Activated naive CD4-positive, alpha-beta T cell treated with anti-CD3 and anti-CD28 coated beads, Interleukin-2, amount 50 U/mL, for 16 hours (primary cell): Measurements from ENCODE around the gene TPPP.
A peak's percentile ranks its signal among the peaks of the same experiment; 100 is the strongest.
"Not testable (repeated sequence)": the region's sequence is repeated elsewhere in the genome, so short reads cannot be mapped to it uniquely, and the experiment has no call there.

Source experiments
- DNase-seq: peaks from one replicate; pipeline ENCODE4 v3.0.0-alpha.2; 2020

Gene TPPP

GRCh38 chr5:692529-693041, 567 bp downstream of the TPPP start:
- DNase-seq = not testable (repeated sequence)

DNA sequence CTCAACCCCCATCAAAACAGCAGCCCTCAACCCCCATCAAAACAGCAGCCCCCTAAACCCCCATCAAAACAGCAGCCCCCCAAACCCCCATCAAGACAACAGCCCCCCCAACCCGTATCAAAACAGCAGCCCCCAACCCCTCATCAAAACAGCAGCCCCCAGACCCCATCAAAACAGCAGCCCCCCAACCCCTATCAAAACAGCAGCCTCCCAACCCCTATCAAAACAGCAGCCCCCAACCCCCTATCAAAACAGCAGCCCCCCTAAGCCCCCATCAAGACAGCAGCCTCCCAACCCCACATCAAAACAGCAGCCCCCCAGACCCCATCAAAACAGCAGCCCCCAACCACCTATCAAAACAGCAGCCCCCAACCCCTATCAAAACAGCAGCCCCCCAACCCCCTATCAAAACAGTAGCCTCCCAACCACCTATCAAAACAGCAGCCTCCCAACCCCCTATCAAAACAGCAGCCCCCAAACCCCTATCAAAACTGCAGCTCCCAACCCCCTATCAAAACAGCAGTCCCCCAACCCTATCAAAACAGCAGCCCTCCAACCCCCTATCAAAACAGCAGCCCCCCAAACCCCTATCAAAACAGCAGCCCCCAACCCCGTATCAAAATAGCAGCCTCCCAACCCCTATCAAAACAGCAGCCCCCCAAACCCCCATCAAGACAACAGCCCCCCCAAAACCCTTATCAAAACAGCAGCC, 1.2 kb downstream of the TPPP start:
- no peak for DNase-seq

- not testable (repeated sequence) for DNase-seq
Observed at GRCh38 chr5:691049-691448, 2.1 kb downstream of the TPPP start.

DNA sequence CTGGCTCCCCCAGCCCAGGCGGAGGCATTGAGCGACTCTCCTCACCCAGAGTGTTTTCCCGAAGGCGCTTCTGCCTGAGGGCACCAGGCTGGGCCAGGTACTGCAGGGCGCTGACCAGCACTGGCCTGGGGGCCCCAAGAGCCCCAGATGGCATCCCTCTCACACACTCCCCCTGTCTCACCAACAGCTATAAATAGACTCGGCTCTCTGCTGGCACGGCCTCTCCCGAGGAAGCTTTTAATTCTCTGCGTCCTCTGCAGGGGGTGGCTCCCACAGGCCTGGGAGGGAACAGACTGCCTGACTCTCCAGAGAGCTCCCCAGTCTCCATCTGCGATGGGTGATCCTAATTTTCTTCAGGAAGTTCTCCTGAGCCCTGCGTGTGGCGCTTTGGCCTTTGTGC, 2.9 kb downstream of the TPPP start:
- not testable (repeated sequence) for DNase-seq

- DNase-seq = peak; percentile 16
Observed at GRCh38 chr5:688348-689010, 4.7 kb downstream of the TPPP start.

DNA sequence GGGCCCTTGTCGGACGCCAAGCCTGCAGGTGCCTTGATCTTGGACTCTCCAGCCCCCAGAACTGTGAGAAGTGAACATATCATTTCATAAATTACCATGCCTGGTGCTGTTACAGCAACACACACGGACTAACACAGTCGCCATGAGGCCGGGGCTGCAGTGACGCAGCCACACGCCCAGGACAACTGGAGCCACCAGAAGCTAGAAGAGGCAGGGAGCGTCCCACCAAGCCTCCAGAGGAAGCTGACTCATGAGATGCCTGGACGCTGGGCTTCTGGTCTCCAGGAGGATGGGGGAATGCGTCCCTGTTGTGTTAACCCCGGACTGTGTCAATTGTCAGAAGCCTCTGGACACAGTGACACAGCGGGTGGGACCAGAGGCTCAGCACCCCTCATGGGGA, 6.2 kb downstream of the TPPP start:
- DNase-seq = peak; percentile 7

DNA sequence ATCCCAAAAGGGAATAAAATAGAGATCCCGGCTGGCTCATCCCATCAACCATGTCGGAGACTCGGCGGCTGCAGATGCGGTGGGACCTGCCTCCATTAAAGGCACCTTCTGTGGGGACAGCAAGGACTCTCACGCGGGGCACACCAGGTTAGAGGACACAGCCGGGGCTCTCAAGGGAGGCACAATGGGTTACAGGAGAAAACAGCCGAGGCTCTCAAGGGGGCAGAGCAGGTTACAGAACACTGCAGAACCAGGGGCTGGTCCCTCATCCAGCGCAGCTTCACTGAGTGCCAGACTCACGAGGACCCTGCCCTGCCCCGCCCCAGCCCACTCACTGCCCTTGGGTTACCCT, 7.0 kb downstream of the TPPP start:
- DNase-seq = peak; percentile 8

- DNase-seq = peak; percentile 4
Observed at GRCh38 chr5:685262-686171, 7.6 kb downstream of the TPPP start.

DNA sequence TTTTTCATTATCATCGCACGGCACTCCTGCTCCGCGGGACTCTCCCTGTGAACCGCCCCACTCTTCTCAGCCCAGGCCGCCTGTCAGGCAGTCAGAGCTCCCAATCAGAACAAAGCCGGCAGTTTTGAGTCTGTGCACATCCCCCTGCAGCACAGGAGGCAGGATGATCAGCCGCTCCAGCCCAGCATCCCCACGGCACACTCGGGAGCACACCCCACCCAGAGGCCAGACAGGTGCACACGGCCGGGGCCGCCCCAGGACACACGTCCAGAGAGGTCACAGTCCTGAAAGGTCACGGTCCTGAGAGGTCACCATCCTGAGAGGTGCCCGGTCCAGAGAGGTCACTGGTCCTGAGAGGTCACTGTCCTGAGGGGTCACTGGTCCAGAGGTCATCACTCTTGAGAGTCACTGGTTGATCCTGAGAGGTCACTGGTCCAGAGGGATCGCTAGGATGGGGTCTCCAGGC, 8.4 kb downstream of the TPPP start:
- peak; percentile 6 for DNase-seq

- peak; percentile 9 for DNase-seq
Observed at GRCh38 chr5:683551-684481, 9.3 kb downstream of the TPPP start.

DNA sequence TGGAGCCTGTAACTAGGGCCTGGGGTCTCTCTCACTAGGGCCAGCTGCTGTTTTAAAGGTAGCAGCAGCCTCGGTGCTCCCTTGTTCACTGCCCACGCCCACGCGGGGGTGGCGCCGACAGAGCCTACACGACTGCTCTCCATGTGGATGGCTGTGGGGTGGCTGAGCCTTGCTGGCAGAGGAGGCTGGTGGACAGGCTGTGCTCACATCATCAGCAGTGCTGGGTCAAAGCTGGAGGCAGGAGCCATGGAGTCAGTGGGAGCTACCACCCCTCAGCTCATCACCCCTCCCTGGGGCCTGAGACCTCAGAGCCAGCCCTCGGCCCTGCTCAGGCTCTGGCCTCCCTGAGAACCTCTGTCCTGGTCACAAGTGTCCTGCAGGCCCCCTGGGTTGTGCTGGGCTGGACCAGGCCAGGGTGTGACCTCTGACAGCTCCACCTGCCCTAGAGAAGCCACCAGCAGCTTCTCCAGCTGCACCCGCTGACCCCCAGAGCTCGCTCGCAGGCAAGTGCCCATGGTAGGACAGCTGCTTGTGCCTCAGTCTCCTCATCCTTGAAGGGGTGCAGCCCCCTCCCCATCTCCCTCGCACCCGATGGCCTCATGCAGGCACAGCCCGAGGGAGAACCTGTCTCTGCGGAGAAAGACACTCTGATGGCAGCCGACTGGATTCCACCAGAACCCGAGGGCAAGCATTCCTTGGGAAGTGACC, 10.3 kb downstream of the TPPP start:
- peak; percentile 7 for DNase-seq

DNA sequence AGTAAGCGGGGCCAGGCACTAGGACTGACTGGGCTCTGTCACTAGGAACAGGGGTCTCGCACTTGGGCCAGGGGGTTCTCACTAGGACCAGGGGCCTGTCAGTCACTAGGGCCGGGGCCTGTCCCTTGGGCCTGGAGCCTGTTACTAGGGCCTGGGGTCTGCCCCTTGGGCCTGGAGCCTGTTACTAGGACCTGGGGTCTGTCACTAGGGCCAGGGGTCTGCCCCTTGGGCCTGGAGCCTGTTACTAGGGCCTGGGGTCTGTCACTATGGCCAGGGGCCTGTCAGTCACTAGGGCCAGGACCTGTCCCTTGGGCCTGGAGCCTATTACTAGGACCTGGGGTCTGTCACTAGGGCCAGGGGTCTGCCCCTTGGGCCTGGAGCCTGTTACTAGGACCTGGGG, 10.9 kb downstream of the TPPP start:
- DNase-seq = not testable (repeated sequence)

DNA sequence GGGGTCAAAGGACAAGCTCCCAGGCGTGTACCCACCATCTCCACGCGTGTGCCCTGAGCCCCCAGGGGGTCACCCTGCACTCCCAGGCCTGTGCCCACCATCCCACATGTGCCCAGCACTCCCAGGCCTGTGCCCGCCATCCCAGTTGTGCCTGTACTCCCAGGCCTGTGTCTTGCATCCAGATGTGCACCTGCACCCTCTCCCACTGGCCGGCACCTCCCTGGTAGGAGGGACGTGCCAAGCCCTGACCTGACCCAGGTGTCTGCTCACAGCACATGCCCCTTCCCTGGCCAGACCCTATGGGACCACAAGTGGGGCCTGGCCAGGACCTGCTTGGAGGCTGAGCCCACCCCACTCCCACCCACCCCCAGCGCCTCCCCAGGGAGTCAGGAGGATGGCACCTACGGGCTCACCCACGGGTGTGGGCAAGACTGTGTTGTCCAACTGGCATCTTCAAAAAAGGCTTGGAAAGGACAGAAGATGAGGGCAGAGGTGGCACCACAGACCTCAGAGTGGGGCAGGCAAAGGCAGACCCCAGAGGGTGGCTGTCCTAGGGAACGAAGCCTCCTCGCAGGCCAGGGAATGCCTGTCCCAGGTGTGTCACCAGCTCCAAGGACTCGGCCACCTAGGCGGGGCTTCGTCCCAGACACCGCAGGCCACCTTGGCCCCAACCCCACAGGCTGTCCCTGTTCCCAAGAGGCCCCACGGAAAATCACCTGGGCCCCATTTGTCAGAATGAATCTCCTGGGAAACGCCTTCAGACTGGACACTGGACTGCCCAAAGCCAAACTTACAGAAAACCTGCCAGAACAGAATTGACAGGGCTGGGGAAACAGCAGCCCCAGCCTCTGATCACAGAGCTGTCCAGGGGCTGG, 11.6 kb downstream of the TPPP start:
- peak; percentile 6 for DNase-seq

DNA sequence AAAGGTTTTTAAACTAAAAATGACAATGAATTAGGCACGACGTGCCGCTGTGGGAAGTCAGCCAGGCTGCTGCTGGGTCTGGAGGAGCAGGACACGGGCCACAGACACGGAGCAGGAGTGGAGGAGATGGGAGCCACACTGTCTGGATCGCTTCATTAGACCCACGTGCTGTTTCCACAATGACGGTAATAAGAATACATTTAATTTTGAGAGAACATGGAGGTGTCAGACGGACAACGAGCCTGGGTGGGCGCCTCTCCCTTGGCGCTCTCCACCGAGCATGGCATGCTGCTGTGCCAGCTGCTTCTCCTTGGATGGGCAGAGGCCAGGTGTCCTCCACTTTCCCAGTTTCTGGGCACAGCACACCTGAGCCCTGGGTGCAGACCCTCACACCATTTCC, 12.3 kb downstream of the TPPP start:
- not testable (repeated sequence) for DNase-seq

DNA sequence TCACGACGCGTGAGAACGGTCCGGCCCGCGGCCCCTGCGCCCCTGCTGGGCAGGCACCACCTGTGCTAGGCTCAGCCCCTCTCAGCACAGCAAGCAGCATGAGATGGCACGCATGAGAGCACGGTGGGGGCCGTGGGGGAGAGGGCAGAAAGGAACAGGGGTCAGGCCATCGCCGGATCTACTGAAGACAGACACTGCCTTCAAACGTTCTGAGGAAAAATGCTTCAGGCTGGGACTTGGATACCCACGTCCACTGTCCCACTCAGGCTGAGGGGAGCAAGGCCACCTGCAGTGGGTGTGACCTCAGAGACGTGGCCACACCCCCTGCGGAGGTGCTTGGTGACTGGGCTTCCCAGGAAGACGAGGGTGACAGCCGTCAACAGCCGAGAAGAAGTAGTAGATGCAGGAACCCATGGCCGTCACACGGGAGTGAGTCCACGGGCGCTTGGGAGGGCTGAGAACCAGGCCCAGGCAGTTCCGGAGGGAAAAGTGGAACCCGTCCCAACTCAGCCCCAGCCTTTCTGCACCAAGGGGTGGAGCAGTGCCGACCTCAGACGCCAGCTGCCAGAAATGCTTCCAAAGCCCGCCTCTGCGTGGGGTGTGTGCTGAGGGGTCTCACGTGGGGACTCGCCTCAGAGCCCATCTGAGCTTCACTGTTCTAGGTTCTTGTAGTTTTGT, 12.9 kb downstream of the TPPP start:
- not testable (repeated sequence) for DNase-seq

DNA sequence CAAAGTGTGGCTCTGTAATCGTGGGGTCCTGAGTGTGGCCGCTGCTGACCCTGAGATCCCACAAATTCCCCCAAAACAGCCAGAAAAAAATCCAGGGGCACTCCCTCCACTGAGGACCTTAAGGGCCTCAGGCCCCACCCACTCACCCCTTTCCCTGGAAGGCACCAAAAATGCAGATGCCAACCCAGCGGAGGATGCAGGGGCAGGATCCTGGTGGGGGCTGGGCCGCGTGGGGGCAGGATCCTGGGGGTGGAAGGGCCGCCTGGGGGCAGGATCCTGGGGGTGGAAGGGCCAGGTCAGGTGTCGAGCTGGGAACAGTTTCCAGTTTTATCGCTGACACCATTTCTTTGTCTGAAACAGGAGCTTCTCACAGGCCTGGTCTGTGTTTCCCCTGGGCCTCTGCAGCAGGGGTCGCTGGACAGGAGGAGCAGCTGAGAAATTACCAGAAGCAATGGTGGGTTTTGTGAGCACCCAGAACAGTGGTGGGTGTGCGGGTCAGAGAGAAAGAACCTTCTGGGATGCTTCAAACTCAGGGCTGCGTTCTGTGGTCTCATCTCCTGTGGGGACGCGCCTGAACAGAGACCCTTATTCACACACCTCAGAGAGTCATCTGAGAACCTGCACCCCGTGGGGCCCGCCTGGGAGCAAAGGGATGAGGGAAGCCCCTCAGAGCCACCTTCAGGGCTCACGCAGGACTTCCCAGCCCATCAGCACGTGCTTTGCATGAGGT, 13.8 kb downstream of the TPPP start:
- not testable (repeated sequence) for DNase-seq

- peak; percentile 5 for DNase-seq
Observed at GRCh38 chr5:678521-678920, 14.6 kb downstream of the TPPP start.

DNA sequence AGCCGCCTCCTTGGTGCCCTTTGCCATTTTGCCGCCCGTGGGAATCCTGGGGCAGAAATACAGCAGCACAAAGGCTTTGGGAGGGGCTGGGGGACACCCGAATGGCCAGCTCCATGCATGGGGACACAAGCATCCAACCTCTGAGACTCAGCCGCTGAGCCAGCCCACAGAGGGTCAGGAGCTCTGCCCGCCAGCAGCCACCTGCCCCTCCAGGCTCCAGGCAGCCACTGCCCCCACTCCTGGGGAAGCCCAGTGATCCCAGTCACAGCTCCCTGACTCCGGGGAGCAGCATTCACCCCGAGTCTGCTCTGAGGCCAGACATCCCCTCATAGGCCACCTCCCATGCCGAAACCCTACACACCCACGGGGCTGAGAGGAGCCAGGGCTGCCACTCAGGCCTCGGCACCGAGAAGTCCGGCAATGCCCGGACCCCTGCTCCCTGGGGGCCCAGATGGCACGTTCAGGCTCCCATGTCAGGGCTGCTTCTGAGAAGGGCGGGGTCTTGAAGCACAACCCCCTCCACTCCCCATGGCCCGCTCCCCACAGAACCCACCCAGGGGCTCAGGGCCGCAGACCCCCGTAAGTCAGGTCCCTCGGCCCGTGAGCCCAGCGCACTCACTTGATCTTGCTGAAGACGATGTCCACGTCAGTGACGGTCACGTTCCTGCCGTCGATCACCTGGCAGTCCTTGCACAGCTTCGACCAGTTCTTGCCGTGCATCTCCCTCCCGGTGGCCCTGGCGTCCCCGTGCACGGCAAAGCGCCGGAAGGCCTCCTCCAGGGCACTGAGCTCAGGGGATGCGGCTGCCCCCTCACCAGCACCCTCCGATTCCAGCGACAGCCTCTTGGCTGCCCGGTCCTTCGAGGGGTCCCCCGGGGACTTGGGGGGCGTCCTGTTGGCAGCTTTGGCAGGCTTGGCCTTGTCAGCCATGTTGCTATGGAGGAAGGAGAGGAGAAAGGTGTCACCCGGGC, 15.7 kb downstream of the TPPP start:
- peak; percentile 10 for DNase-seq
